HG03342 (cell line): ENCODE measurements around the gene AK3.

ENCODE experiments used
- ATAC-seq: cut with Tn5 transposase; IDR thresholded peaks from one replicate; pipeline ENCODE4 v1.9.1; 2021; ENCODE audit warnings: mild to moderate bottlenecking, moderate library complexity; ENCODE audit not compliant: unreplicated experiment

Gene AK3

GRCh38 chr9:4750023-4750673 is 9.1 kb upstream of the AK3 start:
- ATAC-seq: no peak

GRCh38 chr9:4748612-4749011 is 7.6 kb upstream of the AK3 start:
- no peak for ATAC-seq

- no peak for ATAC-seq
These were observed 5.5 kb upstream of the AK3 start for GRCh38 chr9:4746278-4747030.

GRCh38 chr9:4743131-4743875 is 2.3 kb upstream of the AK3 start:
- no peak for ATAC-seq

GRCh38 chr9:4742246-4742645 is 1.2 kb upstream of the AK3 start:
- ATAC-seq: no peak

- ATAC-seq: no peak
These were observed 525 bp upstream of the AK3 start for GRCh38 chr9:4741365-4742089.

GRCh38 chr9:4740388-4740637 is 689 bp downstream of the AK3 start:
- no peak for ATAC-seq

- ATAC-seq: no peak
These were observed 1.2 kb downstream of the AK3 start for GRCh38 chr9:4739587-4740387.

- no peak for ATAC-seq
These were observed 2.0 kb downstream of the AK3 start for GRCh38 chr9:4738866-4739586.

GRCh38 chr9:4734150-4734549 is 6.9 kb downstream of the AK3 start:
- no peak for ATAC-seq

GRCh38 chr9:4732890-4733289 is 8.1 kb downstream of the AK3 start:
- no peak for ATAC-seq

- ATAC-seq: no peak
These were observed 13.4 kb downstream of the AK3 start for GRCh38 chr9:4727593-4727992.

- ATAC-seq: no peak
These were observed 15.1 kb downstream of the AK3 start for GRCh38 chr9:4725706-4726442.

GRCh38 chr9:4721736-4722135 is 19.3 kb downstream of the AK3 start:
- ATAC-seq: no peak

GRCh38 chr9:4718911-4719310 is 22.1 kb downstream of the AK3 start:
- ATAC-seq: no peak

GRCh38 chr9:4717815-4718214 is 23.2 kb downstream of the AK3 start:
- no peak for ATAC-seq

GRCh38 chr9:4716163-4716562 is 24.8 kb downstream of the AK3 start:
- no peak for ATAC-seq

- no peak for ATAC-seq
These were observed 26.6 kb downstream of the AK3 start for GRCh38 chr9:4714266-4715016.

GRCh38 chr9:4713849-4714248 is 27.2 kb downstream of the AK3 start:
- no peak for ATAC-seq
